ENCODE measurements around the gene BCAN.
A peak's percentile ranks its signal among the peaks of the same experiment; 100 is the strongest.

BCAN gene

DNA sequence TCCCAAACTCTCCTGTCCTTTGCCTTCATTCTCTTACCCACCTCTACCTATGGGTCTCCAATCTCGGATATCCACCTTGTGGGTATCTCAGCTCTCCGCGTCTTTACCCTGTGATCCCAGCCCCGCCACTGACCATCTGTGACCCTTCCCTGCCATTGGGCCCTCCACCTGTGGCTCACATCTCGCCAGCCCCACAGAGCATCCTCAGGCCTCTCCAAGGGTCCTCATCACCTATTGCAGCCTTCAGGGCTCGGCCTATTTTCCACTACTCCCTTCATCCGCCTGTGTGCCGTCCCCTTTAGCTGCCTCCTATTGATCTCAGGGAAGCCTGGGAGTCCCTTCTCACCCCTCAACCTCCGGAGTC, 11.1 kb downstream of the BCAN start:
- DNase-seq, result no peak
- Histone ChIP-seq H3K9me3 (no peaks in the 10 kb centered on the region; the same call in 1 of the 2 replicates), H3K36me3 (no peaks in the 10 kb centered on the region)

DNA sequence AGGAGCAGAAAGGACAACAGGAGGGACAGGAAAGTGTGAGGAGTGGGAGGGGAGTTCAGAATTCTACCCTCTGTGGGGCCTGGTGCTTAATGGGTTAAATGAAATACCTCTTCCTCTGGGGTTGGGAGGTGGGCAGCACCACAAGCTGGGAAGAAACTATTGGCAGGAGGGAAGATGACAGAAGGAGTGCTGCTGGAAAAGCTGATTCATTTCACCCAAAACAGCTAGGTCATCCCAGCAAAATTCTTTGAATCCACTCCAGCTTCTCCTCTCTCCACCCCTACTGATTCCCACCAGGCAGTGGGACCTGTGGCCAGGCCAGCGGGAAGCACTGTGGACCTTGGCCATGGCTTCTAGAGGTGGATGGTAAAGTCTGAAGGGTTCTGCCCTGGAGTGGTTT, 12.8 kb downstream of the BCAN start:
- Histone ChIP-seq H3K27me3 (no peaks in the 10 kb centered on the region), H3K9me3 (no peaks in the 10 kb centered on the region; the same call in 1 of the 2 replicates), H3K4me3 (ENCODE audit: low read depth, low read length) (no peak overlapping the region), H3K36me3 (no peaks in the 10 kb centered on the region), H3K4me1 (peaks cover 8% of the 10 kb centered on the region)
- TF ChIP-seq, protein P1, sequence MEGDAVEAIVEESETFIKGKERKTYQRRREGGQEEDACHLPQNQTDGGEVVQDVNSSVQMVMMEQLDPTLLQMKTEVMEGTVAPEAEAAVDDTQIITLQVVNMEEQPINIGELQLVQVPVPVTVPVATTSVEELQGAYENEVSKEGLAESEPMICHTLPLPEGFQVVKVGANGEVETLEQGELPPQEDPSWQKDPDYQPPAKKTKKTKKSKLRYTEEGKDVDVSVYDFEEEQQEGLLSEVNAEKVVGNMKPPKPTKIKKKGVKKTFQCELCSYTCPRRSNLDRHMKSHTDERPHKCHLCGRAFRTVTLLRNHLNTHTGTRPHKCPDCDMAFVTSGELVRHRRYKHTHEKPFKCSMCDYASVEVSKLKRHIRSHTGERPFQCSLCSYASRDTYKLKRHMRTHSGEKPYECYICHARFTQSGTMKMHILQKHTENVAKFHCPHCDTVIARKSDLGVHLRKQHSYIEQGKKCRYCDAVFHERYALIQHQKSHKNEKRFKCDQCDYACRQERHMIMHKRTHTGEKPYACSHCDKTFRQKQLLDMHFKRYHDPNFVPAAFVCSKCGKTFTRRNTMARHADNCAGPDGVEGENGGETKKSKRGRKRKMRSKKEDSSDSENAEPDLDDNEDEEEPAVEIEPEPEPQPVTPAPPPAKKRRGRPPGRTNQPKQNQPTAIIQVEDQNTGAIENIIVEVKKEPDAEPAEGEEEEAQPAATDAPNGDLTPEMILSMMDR (IDR thresholded peaks at IDR 0.05; ENCODE audit: low read depth, low read length), result no peak
- no peak for DNase-seq

More for the DNA sequence above, 11.1 kb downstream of the BCAN start:
- no peak overlapping the region for H3K4me3 ChIP-seq (ENCODE audit: low read depth, low read length)
- no peaks in the 10 kb centered on the region for H3K27me3 ChIP-seq
- peaks cover 10% of the 10 kb centered on the region for H3K4me1 ChIP-seq
- TF ChIP-seq, protein P1 (IDR thresholded peaks at IDR 0.05; ENCODE audit: low read depth, low read length), result no peak

DNA sequence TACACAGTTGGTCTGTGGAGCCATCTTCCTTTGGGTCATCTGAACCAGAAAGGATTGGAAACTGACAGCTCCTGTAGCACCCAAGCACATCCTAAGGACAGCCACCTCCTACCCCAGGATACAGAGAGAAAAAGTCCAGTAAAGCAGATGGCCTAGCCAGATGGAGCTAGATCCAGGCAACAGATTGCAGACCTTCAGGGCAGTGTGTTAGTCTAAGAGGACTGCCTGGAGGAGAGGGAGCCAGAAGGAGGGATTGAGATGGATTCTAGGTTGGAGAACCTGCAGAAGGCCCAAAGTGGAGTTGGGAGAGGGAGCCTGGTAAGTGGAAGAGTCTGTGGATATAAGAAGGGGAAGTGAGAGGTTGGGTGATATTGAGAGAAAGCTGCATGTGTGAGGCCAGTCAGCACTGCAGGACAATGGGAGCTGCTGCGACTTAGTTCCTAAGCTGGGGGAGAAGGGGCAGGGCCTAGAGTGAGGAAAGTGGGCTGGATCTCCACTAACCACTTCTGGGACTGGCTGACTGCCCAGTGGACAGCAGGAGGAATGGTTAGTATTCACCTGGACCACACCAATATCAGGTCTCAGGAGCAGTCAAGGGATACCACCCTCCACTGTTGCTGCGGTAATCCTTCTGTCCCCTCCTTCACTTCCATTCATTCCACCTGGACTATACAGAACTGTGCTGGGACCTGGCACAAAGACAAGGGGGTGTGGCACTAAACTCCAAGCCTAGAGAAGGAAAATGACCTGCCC, 13.4 kb downstream of the BCAN start:
- peaks cover 10% of the 10 kb centered on the region for H3K4me1 ChIP-seq
- H3K4me3 ChIP-seq (ENCODE audit: low read depth, low read length), result no peak overlapping the region
- TF ChIP-seq, protein P1 (IDR thresholded peaks at IDR 0.05; ENCODE audit: low read depth, low read length), result no peak
- DNase-seq, result no peak
- H3K27me3 ChIP-seq, result no peaks in the 10 kb centered on the region
- H3K9me3 ChIP-seq, result no peaks in the 10 kb centered on the region; the same call in 1 of the 2 replicates
- no peaks in the 10 kb centered on the region for H3K36me3 ChIP-seq

DNA sequence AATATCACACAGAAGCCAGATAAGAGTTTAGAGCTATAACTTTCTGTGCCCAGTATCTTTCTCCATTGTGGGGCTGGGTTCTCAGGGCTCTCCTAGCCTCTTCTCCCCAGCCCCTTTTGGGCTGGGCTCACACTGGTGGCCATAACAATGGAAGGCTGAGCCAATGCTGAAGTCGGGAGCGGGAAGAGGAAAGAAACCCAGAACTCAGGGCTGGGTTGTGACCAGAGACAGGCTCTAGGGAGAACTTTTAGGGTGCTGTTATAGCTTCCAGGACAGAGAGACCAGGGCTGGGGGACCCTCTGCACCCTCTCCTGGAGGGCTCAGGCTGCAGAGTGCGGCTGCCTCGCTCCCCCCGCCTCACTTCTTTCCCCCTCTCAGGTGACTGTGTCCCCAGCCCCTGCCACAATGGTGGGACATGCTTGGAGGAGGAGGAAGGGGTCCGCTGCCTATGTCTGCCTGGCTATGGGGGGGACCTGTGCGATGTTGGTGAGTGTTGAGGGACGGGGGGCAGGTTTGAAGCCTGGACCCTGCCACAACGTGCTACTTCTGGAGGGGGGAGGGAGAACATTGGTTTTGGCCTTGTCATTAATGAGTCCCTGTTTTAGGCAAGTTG, 14.1 kb downstream of the BCAN start:
- no peaks in the 10 kb centered on the region for H3K36me3 ChIP-seq
- H3K9me3 ChIP-seq, result no peaks in the 10 kb centered on the region; the same call in 1 of the 2 replicates
- H3K27me3 ChIP-seq, result no peaks in the 10 kb centered on the region
- TF ChIP-seq, protein P1 (IDR thresholded peaks at IDR 0.05; ENCODE audit: low read depth, low read length), result no peak
- H3K4me1 ChIP-seq, result peaks cover 13% of the 10 kb centered on the region
- DNase-seq, result no peak
- no peak overlapping the region for H3K4me3 ChIP-seq (ENCODE audit: low read depth, low read length)

DNA sequence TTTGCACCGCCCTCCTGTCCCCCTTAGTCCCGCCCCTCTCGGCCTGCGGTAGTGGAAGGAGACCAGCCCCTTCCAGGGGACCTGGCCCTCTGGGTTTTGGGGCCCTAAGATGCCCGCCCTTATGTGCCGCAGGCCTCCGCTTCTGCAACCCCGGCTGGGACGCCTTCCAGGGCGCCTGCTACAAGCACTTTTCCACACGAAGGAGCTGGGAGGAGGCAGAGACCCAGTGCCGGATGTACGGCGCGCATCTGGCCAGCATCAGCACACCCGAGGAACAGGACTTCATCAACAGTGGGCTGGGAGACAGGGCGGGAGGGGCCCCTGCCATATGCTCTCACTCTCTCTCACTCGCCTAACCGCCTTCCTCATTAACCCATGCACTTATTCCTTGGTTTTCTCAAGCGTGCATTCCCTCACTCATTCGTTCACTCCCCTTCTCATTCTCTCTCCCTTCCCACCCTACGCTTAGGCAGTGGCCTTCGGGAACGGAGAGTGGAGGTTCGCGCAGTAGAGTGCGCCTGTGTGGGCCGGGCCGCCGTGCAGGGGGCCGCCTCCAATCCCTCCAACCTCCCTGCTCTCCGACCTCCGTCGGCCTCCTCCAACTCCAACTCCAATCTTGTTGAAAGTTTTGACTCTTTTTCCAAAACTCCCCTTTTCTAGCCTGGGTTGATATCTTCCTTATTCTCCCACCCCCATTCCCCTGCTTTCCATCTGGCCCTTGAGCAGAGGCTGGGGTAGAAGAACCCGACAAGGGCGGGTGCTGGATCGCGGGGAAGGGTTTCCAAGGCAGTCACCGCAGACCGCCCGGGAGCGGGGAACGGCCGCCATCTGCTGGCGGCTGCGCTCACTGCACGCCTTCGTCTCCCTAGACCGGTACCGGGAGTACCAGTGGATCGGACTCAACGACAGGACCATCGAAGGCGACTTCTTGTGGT, 15.2 kb downstream of the BCAN start:
- peak overlapping the region; percentile 56 for H3K4me3 ChIP-seq (ENCODE audit: low read depth, low read length)
- H3K9me3 ChIP-seq, result no peaks in the 10 kb centered on the region
- H3K36me3 ChIP-seq, result no peaks in the 10 kb centered on the region
- H3K4me1 ChIP-seq, result peaks cover 21% of the 10 kb centered on the region
- TF ChIP-seq, protein P1 (IDR thresholded peaks at IDR 0.05; ENCODE audit: low read depth, low read length), result peak; percentile 96
- peak; percentile 81 for DNase-seq
- no peaks in the 10 kb centered on the region for H3K27me3 ChIP-seq
